ENCODE data around the gene AKAP8L. TPM values are rescaled to one million over a fixed set of nuclear protein-coding genes. Genes with fewer than 3 reads are reported as not detected.
"Not testable (repeated sequence)": the region's sequence is repeated elsewhere in the genome, so short reads cannot be mapped to it uniquely, and the experiment has no call there.

The AKAP8L gene
- total RNA-seq, 6 experiments from 2014 or later = 49.4 to 54.4 (median 52.0) TPM

- H3K4me1 Mint-ChIP-seq (ENCODE audit: low read depth) = peaks cover 8% of the 10 kb centered on the region
- H3K4me3 Mint-ChIP-seq = no peak overlapping the region
- no peak for DNase-seq
- no peak overlapping the region for H3K27ac Mint-ChIP-seq
- H3K36me3 Mint-ChIP-seq (ENCODE audit: low read depth) = peaks cover 36% of the 10 kb centered on the region
- no peak for TF ChIP-seq CTCF (IDR thresholded peaks at IDR 0.05)
- H3K9me3 Mint-ChIP-seq = no peaks in the 10 kb centered on the region
- no peaks in the 10 kb centered on the region; the same call in 1 of the 2 replicates for H3K27me3 Mint-ChIP-seq (ENCODE audit: insufficient read depth)
Measured at GRCh38 chr19:15397782-15398181, 21.0 kb downstream of the AKAP8L start.

- Mint-ChIP-seq H3K9me3 (no peaks in the 10 kb centered on the region), H3K36me3 (ENCODE audit: low read depth) (peaks cover 38% of the 10 kb centered on the region), H3K27ac (no peak overlapping the region), H3K4me1 (ENCODE audit: low read depth) (peaks cover 8% of the 10 kb centered on the region), H3K4me3 (no peak overlapping the region), H3K27me3 (ENCODE audit: insufficient read depth) (no peaks in the 10 kb centered on the region; the same call in 1 of the 2 replicates)
- no peak for TF ChIP-seq CTCF (IDR thresholded peaks at IDR 0.05)
- DNase-seq = no peak
Measured at GRCh38 chr19:15397236-15397635, 21.6 kb downstream of the AKAP8L start.

GRCh38 chr19:15396436-15396835 lies 22.4 kb downstream of the AKAP8L start:
- Mint-ChIP-seq H3K4me1 (ENCODE audit: low read depth) (peaks cover 8% of the 10 kb centered on the region), H3K4me3 (no peak overlapping the region), H3K9me3 (no peaks in the 10 kb centered on the region), H3K27me3 (ENCODE audit: insufficient read depth) (no peaks in the 10 kb centered on the region; the same call in 1 of the 2 replicates), H3K36me3 (ENCODE audit: low read depth) (peaks cover 38% of the 10 kb centered on the region), H3K27ac (no peak overlapping the region)
- no peak for DNase-seq
- TF ChIP-seq CTCF (IDR thresholded peaks at IDR 0.05) = no peak

- H3K27me3 Mint-ChIP-seq (ENCODE audit: insufficient read depth); H3K9me3 Mint-ChIP-seq; DNase-seq; H3K4me3 Mint-ChIP-seq; H3K4me1 Mint-ChIP-seq (ENCODE audit: low read depth); H3K27ac Mint-ChIP-seq: not testable (repeated sequence)
- peaks cover 44% of the 10 kb centered on the region for H3K36me3 Mint-ChIP-seq (ENCODE audit: low read depth)
Measured at GRCh38 chr19:15395251-15395650, 23.5 kb downstream of the AKAP8L start.

- no peak for DNase-seq
- Mint-ChIP-seq H3K4me3 (no peak overlapping the region), H3K4me1 (ENCODE audit: low read depth) (peaks cover 8% of the 10 kb centered on the region), H3K36me3 (ENCODE audit: low read depth) (peaks cover 48% of the 10 kb centered on the region), H3K9me3 (no peaks in the 10 kb centered on the region), H3K27ac (no peak overlapping the region), H3K27me3 (ENCODE audit: insufficient read depth) (no peaks in the 10 kb centered on the region)
- TF ChIP-seq CTCF (IDR thresholded peaks at IDR 0.05) = no peak
Measured at GRCh38 chr19:15394426-15394825, 24.4 kb downstream of the AKAP8L start.

- no peak for DNase-seq
- Mint-ChIP-seq H3K4me1 (ENCODE audit: low read depth) (peaks cover 8% of the 10 kb centered on the region), H3K27me3 (ENCODE audit: insufficient read depth) (no peaks in the 10 kb centered on the region), H3K27ac (no peak overlapping the region), H3K4me3 (no peak overlapping the region), H3K36me3 (ENCODE audit: low read depth) (peaks cover 53% of the 10 kb centered on the region), H3K9me3 (no peaks in the 10 kb centered on the region)
- TF ChIP-seq CTCF (IDR thresholded peaks at IDR 0.05) = no peak
Measured at GRCh38 chr19:15393963-15394362, 24.8 kb downstream of the AKAP8L start.

Data from HFFc6 (cell line).